ENCODE results near the gene ECHDC3.

GRCh38 chr10:11729790-11730315, 12.3 kb upstream of the ECHDC3 start:
- TF ChIP-seq CTCF (tag by site-specific recombination; IDR thresholded peaks at IDR 0.05), result no peak
- TF ChIP-seq ZNF350 (tag by site-specific recombination; IDR thresholded peaks at IDR 0.05), result no peak
- TF ChIP-seq PRDM2 (tag by site-specific recombination; IDR thresholded peaks at IDR 0.05; ENCODE audit: borderline replicate concordance), result no peak
- no peak for TF ChIP-seq ZNF514 (tag by site-specific recombination; IDR thresholded peaks at IDR 0.05)
- no peak for TF ChIP-seq ZNF239 (tag by site-specific recombination; IDR thresholded peaks at IDR 0.05)
- TF ChIP-seq PBX3 (CRISPR knock-in tag; IDR thresholded peaks at IDR 0.05), result no peak
- no peak for TF ChIP-seq ZBTB21 (tag by site-specific recombination; IDR thresholded peaks at IDR 0.05)
- TF ChIP-seq ZNF433 (tag by site-specific recombination; IDR thresholded peaks at IDR 0.05; ENCODE audit: low read depth), result no peak
- no peak for TF ChIP-seq ZNF776 (tag by site-specific recombination; IDR thresholded peaks at IDR 0.05; ENCODE audit: borderline replicate concordance)
- no peak for TF ChIP-seq SP7 (tag by site-specific recombination; IDR thresholded peaks at IDR 0.05)
- TF ChIP-seq PRDM4 (tag by site-specific recombination; IDR thresholded peaks at IDR 0.05), result no peak
- TF ChIP-seq ZNF174 (tag by site-specific recombination; IDR thresholded peaks at IDR 0.05), result no peak
- TF ChIP-seq ZNF596 (tag by site-specific recombination; IDR thresholded peaks at IDR 0.05), result no peak
- no peak for TF ChIP-seq ZNF311 (tag by site-specific recombination; IDR thresholded peaks at IDR 0.05; ENCODE audit: borderline replicate concordance)

Measured in HEK293 (cell line).